Ishikawa (cell line): ENCODE measurements around the gene TIMM50.

Experiments
- CEBPB ChIP-seq: IDR thresholded peaks from 2 replicates; pipeline ENCODE4 v1.6.1; 2012
- CREB1 ChIP-seq: IDR thresholded peaks from 2 replicates; pipeline ENCODE4 v1.6.1; 2012; ENCODE audit warnings: low read depth
- EP300 ChIP-seq: IDR thresholded peaks from 2 replicates; pipeline ENCODE4 v1.6.1; 2012; ENCODE audit warnings: borderline replicate concordance
- FOXM1 ChIP-seq: IDR thresholded peaks from 2 replicates; pipeline ENCODE4 v1.6.1; 2012; ENCODE audit warnings: low read depth, borderline replicate concordance
- MAX ChIP-seq: IDR thresholded peaks from 2 replicates; pipeline ENCODE4 v1.6.1; 2012
- NFIC ChIP-seq: IDR thresholded peaks from 2 replicates; pipeline ENCODE4 v1.6.1; 2012
- RAD21 ChIP-seq: IDR thresholded peaks from 2 replicates; pipeline ENCODE4 v1.6.1; 2012; ENCODE audit warnings: low read depth
- REST ChIP-seq: IDR thresholded peaks from 2 replicates; pipeline ENCODE4 v1.6.1; 2012; ENCODE audit warnings: low read depth, mild to moderate bottlenecking
- TAF1 ChIP-seq: IDR thresholded peaks from 2 replicates; pipeline ENCODE4 v1.6.1; 2012; ENCODE audit warnings: low read depth, mild to moderate bottlenecking
- TCF12 ChIP-seq: IDR thresholded peaks from 2 replicates; pipeline ENCODE4 v1.6.1; 2012; ENCODE audit warnings: low read depth
- USF1 ChIP-seq: IDR thresholded peaks from 2 replicates; pipeline ENCODE4 v1.6.1; 2012
- YY1 ChIP-seq: IDR thresholded peaks from 2 replicates; pipeline ENCODE4 v1.6.1; 2012; ENCODE audit warnings: low read depth
- ZBTB7A ChIP-seq: IDR thresholded peaks from 2 replicates; pipeline ENCODE4 v1.6.1; 2012; ENCODE audit warnings: low read depth

The TIMM50 gene

GRCh38 chr19:39496063-39496462 lies 15.4 kb downstream of the TIMM50 start:
- TF ChIP-seq FOXM1 (no peak), RAD21 (no peak), USF1 (no peak), TAF1 (no peak), ZBTB7A (no peak), MAX (no peak), REST (no peak)

GRCh38 chr19:39497701-39497995 lies 17.0 kb downstream of the TIMM50 start:
- TF ChIP-seq NFIC: no peak
- TF ChIP-seq USF1: no peak
- TF ChIP-seq CEBPB: no peak
- TF ChIP-seq YY1: no peak
- TF ChIP-seq MAX: no peak
- no peak for TF ChIP-seq RAD21
- TF ChIP-seq ZBTB7A: no peak
- TF ChIP-seq TCF12: no peak
- no peak for TF ChIP-seq REST

- peak; percentile 41; the same call in 1 of the 2 replicates for TF ChIP-seq USF1
- peak; percentile 75 for TF ChIP-seq MAX
- TF ChIP-seq RAD21: peak; percentile 38; the same call in 1 of the 2 replicates
- no peak for TF ChIP-seq EP300
Measured at GRCh38 chr19:39497996-39498797, 17.6 kb downstream of the TIMM50 start.

- TF ChIP-seq ZBTB7A: no peak
Measured at GRCh38 chr19:39498798-39499642, 18.4 kb downstream of the TIMM50 start, which contains the start of gene DLL3. DLL3 (plus strand) TSS chr19:39498947; CDS start chr19:39498975, 28 bp downstream.

GRCh38 chr19:39499932-39500331 lies 19.3 kb downstream of the TIMM50 start:
- TF ChIP-seq MAX: no peak
- no peak for TF ChIP-seq CREB1
- no peak for TF ChIP-seq CEBPB
- no peak for TF ChIP-seq USF1
- TF ChIP-seq RAD21: no peak
- no peak for TF ChIP-seq TCF12
- no peak for TF ChIP-seq FOXM1
- TF ChIP-seq REST: no peak
- TF ChIP-seq TAF1: no peak
- TF ChIP-seq EP300: no peak
- no peak for TF ChIP-seq ZBTB7A
- no peak for TF ChIP-seq YY1
